GM20000 (cell line): ENCODE measurements around the gene PGLYRP4.
A peak's percentile ranks its signal among the peaks of the same experiment; 100 is the strongest.

ENCODE experiments used
- DNase-seq: peaks from one replicate; pipeline ENCODE4 v3.0.0; 2012; ENCODE audit warnings: low spot score
- CTCF ChIP-seq: IDR thresholded peaks from 2 replicates; pipeline ENCODE4 v1.5.1; 2012; ENCODE audit warnings: mild to moderate bottlenecking, control low read depth; ENCODE audit errors: extremely low read depth, missing control alignments

PGLYRP4 gene

GRCh38 chr1:153355445-153356071 lies 6.9 kb upstream of the PGLYRP4 start:
- DNase-seq, result peak; percentile 54
- peak; percentile 36 for TF ChIP-seq CTCF

- no peak for TF ChIP-seq CTCF
- no peak for DNase-seq
Measured at GRCh38 chr1:153354515-153355193, 6.0 kb upstream of the PGLYRP4 start.

GRCh38 chr1:153353226-153353947 lies 4.7 kb upstream of the PGLYRP4 start:
- peak; percentile 28 for TF ChIP-seq CTCF
- DNase-seq, result peak; percentile 42

GRCh38 chr1:153352523-153352922 lies 3.9 kb upstream of the PGLYRP4 start:
- peak; percentile 80 for TF ChIP-seq CTCF
- DNase-seq, result peak; percentile 71

- TF ChIP-seq CTCF, result no peak
- no peak for DNase-seq
Measured at GRCh38 chr1:153350321-153350957, 1.8 kb upstream of the PGLYRP4 start.

- TF ChIP-seq CTCF, result no peak
- DNase-seq, result no peak
Measured at GRCh38 chr1:153349363-153350320, 1.0 kb upstream of the PGLYRP4 start.
